Medulla oblongata (tissue), 1 donor: Measurements from ENCODE around the gene KIF26B.

Source experiments
- DNase-seq: peaks from one replicate; pipeline ENCODE4 v3.0.0-alpha.2; 2015; ENCODE audit errors: extremely low spot score

Gene KIF26B

DNA sequence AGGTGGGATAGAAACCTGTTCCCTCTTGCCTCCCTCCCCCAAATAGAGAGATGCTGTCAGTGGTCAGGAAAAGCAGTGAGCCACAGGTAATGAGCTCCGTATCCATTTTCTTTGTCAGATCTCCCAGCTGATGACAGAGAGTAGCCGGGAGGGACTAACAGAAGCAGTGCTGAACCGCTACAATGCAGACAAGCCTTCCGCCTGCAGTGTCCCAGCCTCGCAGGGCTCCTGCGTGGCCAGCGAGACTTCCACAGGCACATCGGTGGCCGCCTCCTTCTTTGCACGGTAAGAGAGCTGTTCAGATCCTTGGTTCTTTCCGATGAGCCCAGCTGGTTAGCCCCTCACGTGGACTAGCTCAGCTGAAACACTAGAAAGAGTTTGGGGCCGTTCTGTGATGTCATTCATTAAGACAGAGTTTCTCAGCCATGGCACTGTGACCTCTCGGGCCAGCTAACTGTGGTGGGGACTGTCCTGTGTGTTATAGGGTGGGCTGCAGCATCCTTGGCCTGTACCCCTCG is 264.7 kb downstream of the KIF26B start:
- DNase-seq: no peak

DNA sequence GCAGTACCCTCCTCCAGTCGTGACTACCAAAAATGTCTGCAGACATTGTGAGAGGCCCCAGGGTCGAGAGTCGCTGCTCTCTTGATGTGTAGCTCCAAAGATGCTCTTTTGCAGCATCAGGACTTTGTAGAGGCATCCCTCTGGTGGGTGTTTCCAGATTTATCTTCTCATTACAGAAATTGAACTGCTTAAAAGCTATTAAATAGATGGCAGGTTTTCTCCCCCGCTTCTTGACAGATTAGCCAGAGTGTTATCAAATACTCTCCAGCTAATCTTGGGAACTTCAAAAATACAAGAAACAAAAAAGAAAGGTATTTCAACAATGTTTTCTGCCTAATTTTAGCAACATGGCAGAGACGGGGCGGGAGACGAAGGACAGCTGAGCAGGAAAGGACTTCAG is 265.2 kb downstream of the KIF26B start:
- DNase-seq: no peak

DNA sequence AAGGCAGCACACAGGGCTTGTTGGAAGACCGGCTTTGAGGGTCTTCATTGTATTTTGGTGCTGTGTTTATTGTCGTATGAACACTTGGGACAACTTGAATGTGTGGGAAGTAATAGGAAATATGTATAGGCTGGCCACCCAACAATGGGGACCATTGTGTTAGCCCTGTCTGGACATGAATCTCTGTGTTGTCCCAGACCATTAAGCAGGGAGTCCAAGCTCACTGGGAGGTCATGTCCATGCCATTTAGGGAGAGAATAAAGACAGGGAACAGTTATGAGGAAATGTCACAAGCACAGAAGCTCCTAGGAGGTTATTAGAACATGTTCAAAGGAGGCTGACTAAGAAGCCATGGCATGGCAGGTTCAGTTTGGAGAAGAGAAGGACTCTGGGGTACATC is 266.1 kb downstream of the KIF26B start:
- no peak for DNase-seq

DNA sequence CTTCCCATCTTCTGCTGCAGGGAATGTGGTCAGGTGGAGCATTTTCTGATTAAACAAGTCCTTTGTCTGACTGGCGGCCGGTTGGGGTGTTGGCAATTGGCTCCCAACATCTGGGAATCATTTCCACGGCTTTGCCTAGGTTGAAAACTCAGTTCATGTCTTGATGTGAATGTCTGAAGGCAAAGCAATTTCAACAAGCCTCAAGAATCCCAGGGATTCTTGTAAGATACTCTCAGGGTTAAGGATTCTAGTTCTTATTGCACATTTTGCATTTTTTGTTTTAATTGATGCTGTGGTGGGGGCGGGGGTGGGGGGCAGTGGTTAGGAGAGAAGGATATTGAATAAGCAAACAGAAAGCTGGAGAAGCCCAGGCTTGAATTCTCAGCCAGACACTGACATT is 273.9 kb downstream of the KIF26B start:
- DNase-seq: no peak

DNA sequence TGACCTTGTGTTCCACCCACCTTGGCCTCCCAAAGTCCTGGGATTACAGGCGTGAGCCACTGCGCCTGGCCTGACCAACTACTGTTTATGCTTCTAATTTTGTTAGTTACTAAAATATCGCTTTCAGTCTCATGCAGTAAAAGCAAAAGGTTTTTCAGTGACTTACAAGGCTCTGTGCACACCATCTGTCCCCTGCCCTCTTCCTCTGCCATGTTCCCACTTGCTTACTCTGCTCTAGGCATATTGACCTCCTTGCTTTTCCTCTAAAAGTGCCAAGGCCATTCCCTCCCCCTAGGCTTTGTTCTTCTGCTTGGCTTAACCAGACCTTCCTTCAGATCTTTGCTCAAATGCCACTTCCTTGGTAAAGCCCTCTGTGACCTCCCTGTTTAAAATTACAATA is 276.9 kb downstream of the KIF26B start:
- no peak for DNase-seq

DNA sequence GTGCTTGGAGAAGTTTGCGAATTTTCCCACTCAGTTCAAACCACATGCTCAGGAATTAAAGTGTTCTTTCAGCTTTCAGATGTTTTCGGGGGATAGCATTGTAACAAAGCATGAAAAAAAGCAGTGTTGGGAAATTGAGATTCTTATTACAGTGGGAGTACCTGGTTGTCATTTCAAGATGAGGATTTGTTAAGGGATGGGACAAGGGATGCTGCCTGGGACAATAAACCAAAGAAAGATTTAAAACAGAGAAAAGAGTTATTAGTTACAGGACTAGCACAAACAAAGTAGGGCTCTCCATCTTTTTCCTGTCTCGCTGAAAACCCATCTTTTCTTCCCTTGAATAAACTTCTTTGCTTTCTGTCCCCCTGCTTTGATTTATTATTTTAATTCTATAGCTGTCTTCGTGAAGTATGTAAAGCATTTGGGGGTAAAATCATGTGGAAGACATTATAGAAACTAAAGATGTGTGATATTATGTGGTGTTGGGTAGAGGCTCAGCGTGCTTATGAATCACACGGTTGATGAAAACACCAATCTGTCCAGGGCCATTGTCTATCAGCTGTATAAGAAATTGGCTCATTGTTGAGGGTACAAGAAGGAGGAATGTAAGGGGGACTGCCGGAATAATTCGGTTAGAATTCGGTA is 277.6 kb downstream of the KIF26B start:
- no peak for DNase-seq

DNA sequence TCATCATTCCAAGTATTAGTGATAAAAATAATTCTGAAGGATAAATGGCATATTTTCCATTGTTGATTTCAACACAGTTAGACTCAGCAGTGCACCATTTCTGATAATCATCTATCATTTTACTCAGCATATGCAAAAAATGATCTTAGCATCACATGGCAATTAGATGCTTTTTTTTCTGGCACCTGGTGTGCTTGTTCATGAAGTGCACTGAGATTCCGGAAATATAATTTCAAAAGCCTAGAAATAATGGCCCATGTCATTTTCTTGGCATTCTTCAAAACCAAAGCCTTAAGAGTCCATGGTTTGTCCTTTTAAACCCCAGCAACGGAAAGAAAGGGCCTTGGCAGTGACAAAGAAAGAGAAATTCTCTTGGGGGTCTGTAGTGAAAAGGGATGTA is 278.8 kb downstream of the KIF26B start:
- DNase-seq: no peak

DNA sequence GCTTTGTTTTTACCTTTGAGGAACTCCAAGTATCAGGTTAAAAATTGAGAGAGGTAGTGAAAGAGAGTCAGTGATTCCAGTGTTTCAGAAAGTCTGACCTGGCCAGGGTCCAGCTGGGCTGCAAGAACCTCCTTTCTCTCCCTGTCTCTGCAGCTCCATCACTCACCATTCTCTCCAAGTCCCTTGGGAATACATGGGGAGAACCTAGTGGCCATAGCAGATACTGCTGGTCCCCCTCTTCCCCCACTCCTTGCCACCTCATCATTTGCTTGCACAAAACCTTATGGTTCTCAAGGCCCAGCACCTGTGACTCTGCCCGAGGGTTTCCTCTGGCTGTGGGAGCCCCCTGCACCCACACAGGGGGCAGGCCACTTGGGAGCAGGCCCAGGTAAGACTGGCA is 279.5 kb downstream of the KIF26B start:
- no peak for DNase-seq

DNA sequence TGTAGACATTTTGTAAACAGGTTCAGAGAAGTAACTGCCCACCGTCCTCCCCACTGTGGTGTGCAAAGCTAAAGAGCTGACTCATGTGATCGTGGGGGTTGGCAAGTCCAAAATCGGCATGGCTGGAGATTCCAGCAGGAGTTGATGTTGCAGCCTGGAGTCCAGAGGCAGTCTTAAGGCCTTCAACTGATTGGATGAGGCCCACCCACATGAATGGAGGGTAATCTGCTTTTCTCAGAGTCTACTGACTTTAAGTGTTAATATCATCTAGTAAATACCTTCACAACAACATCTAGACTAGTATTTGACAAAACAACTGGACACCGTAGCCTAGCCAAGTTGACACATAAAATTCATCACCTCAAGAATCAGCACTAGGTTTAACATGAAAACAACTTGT is 281.6 kb downstream of the KIF26B start:
- no peak for DNase-seq

DNA sequence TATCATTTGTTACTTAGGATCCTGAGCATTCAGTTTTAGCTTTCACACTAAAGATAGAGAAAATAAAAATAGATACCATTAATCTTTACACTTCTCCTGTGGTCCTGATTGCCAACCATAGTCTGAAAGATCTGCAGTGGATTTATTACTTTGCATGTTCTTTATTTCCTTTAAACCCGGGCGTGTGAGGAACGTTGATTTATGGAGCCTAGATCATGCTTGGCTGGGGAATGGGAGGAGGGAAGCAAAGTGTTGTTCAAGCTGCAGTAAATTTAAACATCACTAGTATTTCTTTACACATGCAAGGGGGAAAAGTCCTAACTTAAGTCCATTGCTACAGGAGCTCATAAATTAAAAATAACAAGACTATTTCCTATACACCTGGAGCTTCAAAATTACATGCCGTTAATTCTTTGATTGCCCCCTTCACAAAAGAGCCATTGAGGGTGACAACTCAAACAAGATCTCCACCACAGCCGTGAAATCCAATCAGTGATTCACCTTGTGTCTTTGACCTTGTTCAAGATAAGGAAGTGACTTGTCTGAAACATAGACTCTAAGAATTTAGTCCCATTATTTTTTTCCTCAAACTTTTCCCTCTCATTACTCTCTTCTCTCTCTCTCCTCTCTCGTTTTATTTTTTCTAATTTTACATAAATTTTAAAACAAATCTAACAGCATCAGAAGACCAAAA is 282.7 kb downstream of the KIF26B start:
- no peak for DNase-seq

DNA sequence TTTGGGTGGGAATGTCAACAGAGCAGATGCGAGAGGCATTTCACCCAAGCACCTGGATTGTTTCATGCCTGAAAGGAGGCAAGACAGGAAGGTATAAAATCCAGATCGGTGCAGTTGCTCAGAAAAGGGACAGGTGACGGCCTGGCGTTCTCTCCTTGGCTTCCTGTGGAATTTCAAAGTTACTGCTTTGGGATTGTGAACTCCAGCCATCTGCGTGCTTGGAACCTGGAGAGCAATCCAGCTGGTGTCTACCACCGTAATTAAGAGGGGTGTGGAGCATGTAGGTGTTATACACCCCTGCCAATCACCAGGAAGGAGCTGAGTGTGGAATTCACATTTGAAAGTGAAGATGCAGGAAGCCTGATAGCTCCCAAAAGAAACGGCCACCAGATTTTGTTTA is 286.1 kb downstream of the KIF26B start:
- DNase-seq: no peak

DNA sequence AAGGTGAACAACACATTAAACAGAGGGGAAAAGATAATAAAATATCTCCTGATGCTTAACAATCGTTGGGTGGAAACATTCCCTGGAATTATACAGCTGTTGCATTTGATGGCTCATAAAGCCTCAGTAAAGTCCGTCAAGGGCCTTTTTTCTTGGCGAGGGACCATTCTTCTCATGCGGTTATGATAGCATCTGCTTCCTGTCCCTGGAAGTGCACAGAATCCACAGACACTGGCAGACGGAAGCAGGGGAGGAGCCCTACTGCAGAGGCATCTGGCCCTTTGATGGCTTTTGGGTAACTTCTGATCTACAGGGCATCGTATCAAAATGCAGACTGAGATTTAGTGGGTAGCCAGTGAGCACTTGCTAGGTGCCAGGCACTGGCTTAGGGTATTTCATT is 286.9 kb downstream of the KIF26B start:
- DNase-seq: no peak

DNA sequence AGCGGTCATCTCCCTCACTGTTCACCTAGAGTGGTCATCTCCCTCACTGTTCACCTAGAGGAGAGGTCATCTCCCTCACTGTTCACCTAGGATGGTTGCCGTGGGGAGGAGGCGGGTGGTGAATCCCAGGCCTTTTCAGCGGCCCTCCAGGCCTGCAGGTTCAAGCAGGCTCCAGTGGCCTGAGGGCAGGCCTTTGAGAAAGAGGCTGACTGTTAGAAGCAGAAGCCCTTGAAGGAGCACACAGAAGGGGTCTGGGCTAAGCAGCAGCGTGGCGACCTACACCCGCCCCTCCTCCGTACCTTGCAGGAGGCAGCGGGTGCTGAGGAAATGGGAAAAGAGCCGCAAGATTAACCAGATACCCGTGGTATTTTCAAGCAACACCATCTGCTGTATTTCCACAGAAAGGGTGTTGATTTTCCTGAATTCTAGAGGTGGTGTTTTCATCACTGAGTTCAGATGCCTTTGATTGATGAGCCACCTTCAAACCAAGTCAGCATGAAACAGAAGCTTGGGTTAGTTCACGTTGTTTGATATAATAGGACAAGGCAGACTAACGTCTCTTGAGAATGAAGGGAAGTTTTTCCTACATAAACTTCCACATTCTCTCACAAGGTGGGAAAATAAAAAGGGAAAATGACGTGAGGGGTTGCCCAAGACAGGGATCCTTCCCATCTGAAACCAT is 289.5 kb downstream of the KIF26B start:
- no peak for DNase-seq

DNA sequence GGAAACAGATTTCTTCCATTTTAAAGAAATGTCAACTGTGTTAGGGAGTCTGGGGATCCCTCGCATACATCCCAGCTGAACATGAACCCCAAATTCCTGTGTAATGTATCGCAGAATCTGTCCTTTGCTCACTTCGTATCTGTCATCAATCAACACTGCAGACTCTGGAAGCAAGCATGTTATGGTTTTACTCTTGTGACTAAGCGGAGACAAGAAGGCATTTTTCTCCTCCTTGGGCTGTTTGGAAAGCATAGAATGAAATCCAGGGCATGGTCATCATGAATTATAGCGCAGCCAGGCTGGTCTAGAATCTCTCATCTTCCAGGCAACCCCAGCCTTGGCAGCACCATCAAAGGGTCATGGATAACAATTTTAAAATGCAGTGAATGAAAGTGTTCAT is 290.2 kb downstream of the KIF26B start:
- no peak for DNase-seq

DNA sequence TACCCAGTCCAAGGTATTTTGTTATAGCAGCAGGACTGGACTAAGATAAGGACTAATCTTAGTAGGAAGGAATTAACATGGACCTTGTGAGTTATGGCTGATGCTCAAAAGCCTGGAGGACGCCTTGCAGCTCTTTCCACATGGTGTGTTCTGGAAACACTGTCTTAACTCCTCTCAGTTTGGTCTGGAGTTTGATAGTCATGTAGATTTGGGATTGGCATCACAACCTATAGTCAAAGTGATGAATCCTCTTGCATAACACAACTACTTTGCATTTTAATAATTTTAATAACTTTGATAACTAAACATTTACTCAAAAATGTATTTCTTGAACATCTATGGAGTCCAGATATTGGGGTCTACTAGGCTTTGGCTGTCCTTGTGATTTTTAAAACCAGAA is 293.7 kb downstream of the KIF26B start:
- DNase-seq: no peak

DNA sequence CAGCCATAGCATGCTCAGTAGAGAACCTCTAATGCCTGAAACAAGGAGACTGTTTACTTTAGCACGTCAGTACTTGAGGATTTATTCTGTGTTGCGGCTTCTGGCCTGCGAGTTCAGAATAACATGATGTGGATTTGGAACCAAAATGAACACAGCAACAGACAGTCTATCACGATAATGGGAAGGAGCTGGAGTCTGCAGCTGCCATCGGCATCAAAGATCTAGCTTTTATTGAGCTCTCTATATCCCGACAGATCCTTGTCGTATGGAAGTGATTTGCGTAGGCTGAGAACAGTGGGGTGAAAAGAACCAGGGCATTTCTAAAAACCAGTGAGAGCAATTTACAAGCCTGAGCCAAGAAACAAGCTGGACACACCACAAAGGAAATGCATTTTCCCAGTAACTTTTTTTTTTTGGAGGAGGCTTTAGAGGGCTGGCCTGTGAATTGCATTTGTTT is 294.2 kb downstream of the KIF26B start:
- no peak for DNase-seq

DNA sequence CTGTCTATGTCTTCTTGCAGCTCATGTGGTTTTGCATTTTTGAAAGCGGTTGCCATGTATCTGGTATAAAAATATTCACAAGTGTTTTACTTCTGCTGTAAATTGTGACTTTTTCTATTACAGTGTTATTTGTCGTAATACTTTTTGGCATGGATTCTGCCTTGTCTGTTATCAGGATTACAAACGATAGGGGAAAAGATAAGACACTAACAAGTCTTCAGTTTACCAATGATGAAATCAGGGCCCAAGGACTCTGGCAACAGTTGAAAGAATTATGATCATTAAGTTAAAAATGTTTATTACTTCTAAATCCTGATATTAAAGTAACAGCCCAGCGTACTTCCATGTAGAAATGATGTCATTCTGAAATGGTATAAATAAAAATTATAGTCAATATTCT is 298.8 kb downstream of the KIF26B start:
- no peak for DNase-seq

DNA sequence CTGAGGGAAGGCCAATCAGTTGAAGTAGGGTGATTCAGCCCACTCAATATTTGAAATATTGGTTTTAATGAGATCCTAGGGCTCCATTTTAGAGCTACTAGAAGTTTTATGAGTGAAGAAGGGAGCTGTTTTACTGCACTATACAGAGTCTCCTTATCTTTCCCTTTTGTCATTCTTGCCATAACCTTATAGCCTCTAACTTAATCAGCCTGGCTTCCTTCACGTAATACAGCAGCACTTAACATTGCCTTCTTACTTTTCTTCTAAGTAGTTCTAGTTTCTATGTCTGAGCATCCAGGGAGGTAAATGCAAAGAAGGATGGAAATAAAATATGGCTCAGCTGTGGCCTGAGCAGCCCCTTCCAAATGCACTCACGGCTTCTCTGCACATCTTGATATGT is 299.3 kb downstream of the KIF26B start:
- no peak for DNase-seq

DNA sequence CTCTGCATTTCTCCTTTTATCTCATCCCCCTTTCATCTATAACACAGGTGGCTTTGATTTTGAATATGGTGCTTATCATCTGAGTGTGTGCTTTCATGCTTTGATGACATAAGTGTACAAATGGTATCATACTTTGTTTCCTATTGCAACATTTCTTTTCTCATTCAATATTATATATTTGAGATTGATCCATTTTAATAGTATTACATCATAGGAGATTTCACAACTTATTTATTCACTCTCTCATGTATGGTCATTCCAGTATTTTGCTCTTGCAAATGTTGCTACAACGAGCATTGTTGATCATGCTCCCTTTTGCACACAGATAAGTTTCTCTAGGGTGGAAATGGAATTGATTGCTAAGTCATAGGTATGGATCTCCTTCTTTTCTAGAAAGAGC is 302.8 kb downstream of the KIF26B start:
- DNase-seq: no peak

DNA sequence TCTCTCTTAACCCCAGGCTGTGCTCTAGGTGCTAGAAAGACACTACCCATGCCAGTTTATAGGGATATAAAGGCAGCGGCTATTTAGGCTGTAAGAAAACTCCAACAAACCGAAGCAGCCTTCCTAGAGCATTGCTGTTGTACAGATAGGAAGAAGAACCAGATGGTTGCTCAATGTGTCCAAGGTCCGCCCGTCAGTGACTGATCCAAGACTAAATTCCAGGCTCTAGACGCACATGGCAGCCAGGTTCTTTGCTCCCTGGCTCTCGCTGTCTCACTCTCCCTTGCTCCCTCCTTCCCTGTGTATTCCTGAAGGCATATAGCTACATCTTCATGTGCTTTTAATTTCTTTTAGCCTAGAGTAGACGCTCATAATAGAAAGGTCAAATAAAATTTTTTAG is 303.4 kb downstream of the KIF26B start:
- no peak for DNase-seq

DNA sequence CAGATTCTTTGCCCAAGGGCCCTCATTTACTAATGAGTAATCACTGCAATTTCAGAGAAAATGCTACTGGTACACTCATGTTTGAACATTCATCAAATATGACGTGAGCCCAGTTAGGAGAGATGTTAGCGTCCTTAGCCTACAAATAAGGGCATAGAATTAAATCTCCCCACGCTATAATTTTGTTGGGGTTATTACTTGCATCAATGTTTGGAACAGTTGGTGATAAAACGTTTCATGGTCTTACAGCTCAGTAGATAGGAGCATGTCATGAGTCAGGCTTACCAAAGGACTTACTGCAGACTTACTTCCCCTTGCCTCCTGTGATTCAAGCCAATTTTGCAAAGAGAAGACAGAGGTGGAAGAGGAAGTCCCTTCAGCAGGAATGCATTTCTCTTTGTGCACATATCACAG is 304.0 kb downstream of the KIF26B start:
- DNase-seq: peak; percentile 78

DNA sequence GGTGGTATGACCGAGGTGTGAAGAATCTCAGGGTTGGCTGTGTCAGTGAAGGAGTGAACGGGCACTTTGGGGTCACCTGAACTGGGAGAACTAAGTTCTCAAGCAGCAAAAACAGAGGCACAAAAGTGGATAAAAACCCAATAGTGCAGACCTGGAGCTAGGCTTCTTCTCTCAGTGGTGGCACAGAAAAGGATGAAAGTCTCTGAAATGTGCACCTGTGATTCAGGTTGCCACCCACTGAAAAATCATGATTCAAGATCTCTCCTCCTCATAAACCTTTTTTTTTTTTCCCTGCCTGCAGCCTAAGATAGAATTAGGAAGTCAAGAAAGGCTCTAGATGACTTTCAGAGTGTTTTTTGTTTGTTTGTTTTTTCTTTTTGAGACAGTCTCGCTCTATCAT is 304.8 kb downstream of the KIF26B start:
- no peak for DNase-seq

DNA sequence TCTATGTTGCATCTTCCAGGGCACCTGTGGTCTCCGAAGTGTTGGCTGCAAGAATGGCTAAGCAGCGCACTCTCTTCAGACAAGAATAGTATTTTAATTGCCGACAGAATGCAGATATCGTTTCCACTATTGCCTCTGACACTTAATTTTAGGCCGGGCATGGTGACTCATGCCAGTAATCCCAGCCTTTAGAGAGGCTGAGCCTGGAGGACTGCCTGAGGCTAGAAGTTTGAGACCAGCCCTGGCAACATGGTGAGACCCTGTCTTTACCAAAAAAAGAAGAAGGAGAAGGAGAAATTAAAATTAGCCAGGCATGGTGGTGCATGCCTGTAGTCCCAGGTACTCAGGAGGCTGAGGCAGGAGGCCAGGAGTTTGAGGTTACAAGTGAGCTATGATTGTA is 306.9 kb downstream of the KIF26B start:
- no peak for DNase-seq
